HFFc6 (cell line): ENCODE results near the gene DYNLT5. TPM values are rescaled to one million over a fixed set of nuclear protein-coding genes. Genes with fewer than 3 reads are reported as not detected.

Experiments used
- DNase-seq: peaks from one replicate; pipeline ENCODE4 v3.0.0-alpha.2; 2018
- H3K27ac Mint-ChIP-seq: 2 replicates; pipeline ENCODE4 v1.8.0; 2020; ENCODE audit warnings: mild to moderate bottlenecking, mixed read lengths
- H3K27me3 Mint-ChIP-seq: 2 replicates; pipeline ENCODE4 v1.8.0; 2021; ENCODE audit warnings: mild to moderate bottlenecking, moderate library complexity, mixed read lengths; ENCODE audit not compliant: insufficient read depth
- H3K36me3 Mint-ChIP-seq: 2 replicates; pipeline ENCODE4 v1.8.0; 2021; ENCODE audit warnings: low read depth, mixed read lengths
- H3K4me1 Mint-ChIP-seq: 2 replicates; pipeline ENCODE4 v1.8.0; 2020; ENCODE audit warnings: low read depth, mixed read lengths
- H3K4me3 Mint-ChIP-seq: 2 replicates; pipeline ENCODE4 v1.8.0; 2020; ENCODE audit warnings: mild to moderate bottlenecking, moderate library complexity, mixed read lengths
- H3K9me3 Mint-ChIP-seq: 2 replicates; pipeline ENCODE4 v1.8.0; 2020; ENCODE audit warnings: mild to moderate bottlenecking, mixed read lengths
- CTCF ChIP-seq: fragments of 200-600 bp; sonication (generic); IDR thresholded peaks from 2 replicates; pipeline ENCODE4 v1.5.0; 2021; ENCODE audit warnings: antibody characterized with exemption, mild to moderate bottlenecking
- total RNA-seq, 6 experiments: library from RNA; stranded (reverse); fragmentation: NEBNext Ultra II Directional; extraction: Animal tissue kit (Norgen Biotek cat#: 25700); gene quantifications; 2 replicates in 1 of 6; 3 replicates in 5 of 6; pipeline ENCODE4 v1.2.3, GENCODE V29; 2021

DYNLT5 gene
- total RNA-seq, 6 experiments from 2014 or later, result 0.69 to 2.4 (median 1.8) TPM

DNA sequence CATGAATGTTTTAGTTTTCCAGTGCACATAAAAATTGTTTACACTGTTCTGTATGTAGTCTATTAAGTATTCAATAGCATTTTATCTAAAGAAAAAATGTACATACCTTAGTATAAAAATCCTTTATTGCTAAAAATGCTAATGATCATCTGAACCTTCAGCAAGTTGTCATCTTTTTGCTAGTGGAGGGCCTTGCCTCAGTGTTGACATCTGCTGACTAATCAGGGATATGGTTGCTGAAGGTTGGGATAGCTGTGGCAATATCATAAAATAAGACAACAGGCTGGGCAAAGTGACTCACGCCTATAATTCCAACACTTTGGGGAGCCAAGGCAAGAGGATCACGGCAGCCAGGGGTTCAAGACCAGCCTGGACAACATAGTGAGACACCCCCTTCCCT is 9.0 kb downstream of the DYNLT5 start:
- no peaks in the 10 kb centered on the region for H3K9me3 Mint-ChIP-seq
- H3K4me3 Mint-ChIP-seq, result no peak overlapping the region
- no peaks in the 10 kb centered on the region; the same call in 1 of the 2 replicates for H3K4me1 Mint-ChIP-seq
- no peak overlapping the region for H3K27ac Mint-ChIP-seq
- H3K36me3 Mint-ChIP-seq, result no peaks in the 10 kb centered on the region
- TF ChIP-seq CTCF, result peak; percentile 24; the same call in 1 of the 2 replicates
- H3K27me3 Mint-ChIP-seq, result no peaks in the 10 kb centered on the region
- peak; percentile 35 for DNase-seq

- TF ChIP-seq CTCF, result peak; percentile 92
- Mint-ChIP-seq H3K4me3 (no peak overlapping the region), H3K27me3 (peaks cover 4% of the 10 kb centered on the region; the same call in 1 of the 2 replicates)
Observed at GRCh38 chr1:66764994-66765578, 12.8 kb downstream of the DYNLT5 start.

DNA sequence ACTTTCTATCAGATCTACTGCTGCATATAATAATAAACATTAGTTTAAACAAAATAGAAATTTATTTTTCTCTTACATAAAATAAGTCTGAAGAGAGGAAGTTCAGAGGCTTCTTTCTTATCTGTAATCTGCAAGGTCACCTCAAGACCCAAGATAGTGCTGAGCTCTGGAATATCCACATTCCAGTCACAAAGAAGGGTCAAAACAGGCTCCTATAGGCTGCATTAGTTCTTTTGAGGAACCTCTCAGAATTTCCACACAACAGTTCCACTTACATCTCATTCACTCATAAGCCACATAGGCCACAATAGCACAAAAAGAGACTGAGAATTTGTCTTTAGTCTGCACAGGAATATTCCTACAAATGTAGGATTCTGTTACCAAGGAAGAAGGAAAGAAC is 15.4 kb downstream of the DYNLT5 start:
- H3K27me3 Mint-ChIP-seq, result peaks cover 4% of the 10 kb centered on the region; the same call in 1 of the 2 replicates
- H3K9me3 Mint-ChIP-seq, result no peaks in the 10 kb centered on the region
- no peak overlapping the region for H3K27ac Mint-ChIP-seq
- no peak overlapping the region for H3K4me3 Mint-ChIP-seq
- no peaks in the 10 kb centered on the region for H3K4me1 Mint-ChIP-seq
- DNase-seq, result no peak
- no peak for TF ChIP-seq CTCF
- H3K36me3 Mint-ChIP-seq, result no peaks in the 10 kb centered on the region

More at GRCh38 chr1:66764994-66765578, 12.8 kb downstream of the DYNLT5 start:
- no peak overlapping the region for H3K27ac Mint-ChIP-seq
- no peaks in the 10 kb centered on the region; the same call in 1 of the 2 replicates for H3K4me1 Mint-ChIP-seq
- H3K9me3 Mint-ChIP-seq, result no peaks in the 10 kb centered on the region
- H3K36me3 Mint-ChIP-seq, result no peaks in the 10 kb centered on the region
- peak; percentile 49 for DNase-seq

GRCh38 chr1:66768965-66769364 is 16.7 kb downstream of the DYNLT5 start:
- H3K9me3 Mint-ChIP-seq, result no peaks in the 10 kb centered on the region
- no peak for TF ChIP-seq CTCF
- no peaks in the 10 kb centered on the region for H3K36me3 Mint-ChIP-seq

DNA sequence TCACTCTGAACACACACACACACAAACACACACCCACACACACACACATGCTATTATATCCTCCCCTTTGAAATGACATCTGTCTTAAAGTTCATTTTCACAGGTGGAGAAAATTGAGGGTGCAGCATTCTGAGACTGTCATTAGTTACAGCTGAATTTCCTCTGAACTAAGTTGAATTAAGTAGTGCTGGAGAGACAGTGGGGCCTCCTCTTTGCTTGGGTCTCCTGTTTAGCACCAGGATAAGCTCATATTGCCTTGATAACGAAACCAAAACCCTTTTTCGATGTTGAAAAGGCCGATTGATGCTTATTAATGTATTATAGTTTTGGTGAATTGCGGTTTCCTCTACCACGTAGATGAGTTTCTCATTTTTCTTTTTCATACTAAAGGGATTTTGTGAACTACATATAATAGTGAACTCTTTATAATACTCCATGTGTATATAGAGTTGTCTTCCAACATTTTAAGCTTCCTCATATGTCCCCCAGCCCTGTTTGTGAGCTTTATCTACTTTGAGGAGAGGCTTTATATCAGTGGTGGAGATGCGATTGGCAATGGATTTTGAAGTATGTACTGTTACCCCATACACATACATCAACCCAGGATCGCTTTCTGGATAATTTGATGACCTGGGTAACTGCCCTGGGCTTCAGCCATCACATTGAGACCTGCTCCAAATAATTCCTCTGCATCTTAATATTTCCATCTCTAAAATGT is 17.4 kb downstream of the DYNLT5 start:
- Mint-ChIP-seq H3K36me3 (no peaks in the 10 kb centered on the region), H3K9me3 (no peaks in the 10 kb centered on the region), H3K27ac (no peak overlapping the region), H3K4me1 (no peaks in the 10 kb centered on the region), H3K27me3 (peaks cover 4% of the 10 kb centered on the region; the same call in 1 of the 2 replicates), H3K4me3 (peak overlapping the region; percentile 53; the same call in 1 of the 2 replicates)
- TF ChIP-seq CTCF, result no peak
- DNase-seq, result no peak

More at GRCh38 chr1:66768965-66769364, 16.7 kb downstream of the DYNLT5 start:
- no peak for DNase-seq
- H3K4me1 Mint-ChIP-seq, result no peaks in the 10 kb centered on the region
- H3K4me3 Mint-ChIP-seq, result no peak overlapping the region
- H3K27me3 Mint-ChIP-seq, result peaks cover 4% of the 10 kb centered on the region; the same call in 1 of the 2 replicates
- H3K27ac Mint-ChIP-seq, result no peak overlapping the region
